Measurements from ENCODE around the gene CCDC78. TPM values are rescaled to one million over a fixed set of nuclear protein-coding genes. Genes with fewer than 3 reads are reported as not detected.

Gene CCDC78
- total RNA-seq, 2 experiments from 2014 or later, result 4.6 to 5.7 TPM

DNA sequence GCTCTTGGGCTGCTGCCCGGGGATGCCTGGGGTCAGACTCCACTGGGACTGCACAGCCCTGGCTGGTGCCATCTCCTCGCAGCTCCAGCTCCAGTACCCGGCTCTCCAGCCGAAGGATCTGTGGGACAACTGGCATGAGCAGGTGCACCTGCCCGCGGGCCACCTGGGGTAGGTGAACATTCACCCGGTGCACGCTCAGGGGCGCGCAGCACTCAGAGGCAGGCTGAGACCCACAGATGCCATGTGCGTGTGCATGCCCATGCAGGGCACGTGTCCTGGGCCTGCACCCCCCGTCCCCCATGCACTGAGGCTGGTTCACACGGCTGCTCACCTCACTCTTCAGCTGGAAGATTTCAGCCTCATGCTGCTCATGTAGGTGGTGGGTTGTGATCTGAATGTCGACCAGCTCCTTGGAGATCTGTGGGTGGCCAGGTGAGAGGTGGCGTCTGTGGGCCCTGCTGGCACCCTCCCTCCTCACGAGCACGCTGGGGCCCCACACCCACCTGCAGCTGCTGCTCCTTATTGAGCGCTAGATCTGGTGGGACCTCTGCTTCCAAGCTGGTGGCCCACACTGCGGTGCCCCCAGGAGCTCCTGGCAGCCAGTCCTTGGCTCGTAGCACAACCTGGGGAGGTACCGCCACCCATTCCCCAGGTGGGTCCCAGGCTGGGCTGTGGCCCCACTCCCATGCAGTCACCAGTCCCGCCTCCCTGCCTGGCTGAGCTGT is 618 bp downstream of the CCDC78 start:
- Mint-ChIP-seq H3K27me3 (no peaks in the 10 kb centered on the region), H3K27ac (no peak overlapping the region), H3K4me1 (ENCODE audit: low read depth) (peaks cover 5% of the 10 kb centered on the region), H3K4me3 (no peak overlapping the region), H3K9me3 (no peaks in the 10 kb centered on the region), H3K36me3 (ENCODE audit: low read depth) (no peaks in the 10 kb centered on the region)
- TF ChIP-seq, protein P1, sequence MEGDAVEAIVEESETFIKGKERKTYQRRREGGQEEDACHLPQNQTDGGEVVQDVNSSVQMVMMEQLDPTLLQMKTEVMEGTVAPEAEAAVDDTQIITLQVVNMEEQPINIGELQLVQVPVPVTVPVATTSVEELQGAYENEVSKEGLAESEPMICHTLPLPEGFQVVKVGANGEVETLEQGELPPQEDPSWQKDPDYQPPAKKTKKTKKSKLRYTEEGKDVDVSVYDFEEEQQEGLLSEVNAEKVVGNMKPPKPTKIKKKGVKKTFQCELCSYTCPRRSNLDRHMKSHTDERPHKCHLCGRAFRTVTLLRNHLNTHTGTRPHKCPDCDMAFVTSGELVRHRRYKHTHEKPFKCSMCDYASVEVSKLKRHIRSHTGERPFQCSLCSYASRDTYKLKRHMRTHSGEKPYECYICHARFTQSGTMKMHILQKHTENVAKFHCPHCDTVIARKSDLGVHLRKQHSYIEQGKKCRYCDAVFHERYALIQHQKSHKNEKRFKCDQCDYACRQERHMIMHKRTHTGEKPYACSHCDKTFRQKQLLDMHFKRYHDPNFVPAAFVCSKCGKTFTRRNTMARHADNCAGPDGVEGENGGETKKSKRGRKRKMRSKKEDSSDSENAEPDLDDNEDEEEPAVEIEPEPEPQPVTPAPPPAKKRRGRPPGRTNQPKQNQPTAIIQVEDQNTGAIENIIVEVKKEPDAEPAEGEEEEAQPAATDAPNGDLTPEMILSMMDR (IDR thresholded peaks at IDR 0.05), result no peak
- ATAC-seq, result no peak
- POLR2A ChIA-PET, result interaction anchor here (0.6 to 8.1 kb wide), 8 partner anchors 10 to 81 kb away, joined by 3 to 84 read pairs (median 4); partner anchors contain the start of genes CIAO3 and METRN
- intact Hi-C loops (cut with micrococcal nuclease), result no loop called here
- DNase-seq, result no peak
- CTCF ChIA-PET, result interaction anchor here (0.7 to 19.6 kb wide), 4 partner anchors 14 to 60 kb away, joined by 3 to 207 read pairs (median 8); partner anchors contain the start of genes CIAO3 and METRN

DNA sequence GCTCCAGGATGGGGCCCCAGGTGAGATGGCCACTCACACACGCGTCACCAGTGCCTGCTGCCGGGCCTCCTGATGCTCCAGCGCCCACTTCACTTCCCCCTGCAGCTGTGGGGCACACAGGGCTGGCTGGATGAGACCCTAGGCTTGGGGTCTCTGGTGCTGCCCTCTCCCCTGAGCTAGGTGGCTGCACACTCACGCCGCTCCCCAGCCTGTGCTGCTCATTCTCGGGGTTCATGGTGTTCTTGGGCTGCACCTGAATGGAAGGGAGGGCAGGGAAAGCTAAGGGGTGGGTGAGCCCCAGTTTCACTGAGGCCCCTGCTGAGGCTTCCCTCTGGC is 1.2 kb downstream of the CCDC78 start:
- no peak for DNase-seq
- H3K4me1 Mint-ChIP-seq (ENCODE audit: low read depth), result peaks cover 8% of the 10 kb centered on the region
- no peaks in the 10 kb centered on the region for H3K27me3 Mint-ChIP-seq

DNA sequence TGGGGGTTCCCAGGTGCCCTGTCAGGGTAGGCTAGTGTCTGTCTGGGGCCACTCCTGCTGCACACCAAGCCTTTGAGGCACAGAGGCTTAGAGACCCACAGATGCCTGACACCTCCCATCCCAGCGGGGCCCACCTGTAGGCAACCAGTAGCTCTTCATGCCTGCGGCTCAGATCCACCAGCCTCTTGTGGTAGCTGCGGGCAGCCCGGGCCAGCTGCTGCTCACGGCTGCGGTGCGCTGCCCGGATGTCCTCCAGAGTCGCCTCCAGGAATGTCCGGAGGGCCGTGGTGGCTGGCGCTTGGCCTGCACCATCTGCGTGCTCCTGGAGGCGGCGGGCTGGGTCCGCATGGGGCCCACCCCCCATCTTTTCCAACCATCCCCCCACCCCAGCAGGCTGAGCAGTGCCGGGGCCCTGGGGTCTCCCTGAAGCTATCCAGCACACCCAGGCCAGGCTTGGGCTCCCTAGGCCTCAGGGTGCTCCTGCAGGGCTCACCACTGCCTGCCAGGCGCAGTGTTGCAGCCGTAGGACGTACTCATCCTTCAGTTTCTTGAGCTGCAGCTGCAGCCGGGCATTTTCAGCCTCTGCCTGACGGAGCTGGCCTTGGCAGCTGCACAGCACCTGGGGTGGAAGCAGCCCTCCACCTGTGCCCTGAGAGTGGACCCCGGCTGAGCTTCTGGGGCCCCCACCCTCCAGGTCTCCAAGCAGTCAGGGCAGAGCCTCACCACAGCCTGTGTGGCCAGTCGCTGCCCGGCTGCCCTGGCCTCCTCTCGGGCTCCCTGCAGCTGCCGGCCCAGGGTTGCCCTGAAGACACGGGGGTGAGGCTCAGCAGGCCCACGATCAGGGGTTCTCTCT is 1.8 kb downstream of the CCDC78 start:
- Mint-ChIP-seq H3K9me3 (no peaks in the 10 kb centered on the region), H3K27ac (no peak overlapping the region), H3K36me3 (ENCODE audit: low read depth) (no peaks in the 10 kb centered on the region), H3K27me3 (no peaks in the 10 kb centered on the region), H3K4me1 (ENCODE audit: low read depth) (peaks cover 12% of the 10 kb centered on the region), H3K4me3 (no peak overlapping the region)
- ATAC-seq (no peak), DNase-seq (peak; percentile 35)
- ChIA-PET CTCF (interaction anchor here (0.7 to 19.6 kb wide), 4 partner anchors 12 to 61 kb away, joined by 3 to 207 read pairs (median 8); partner anchors contain the start of genes CIAO3 and METRN), POLR2A (interaction anchor here (0.6 to 8.1 kb wide), 9 partner anchors 9 to 87 kb away, joined by 3 to 84 read pairs (median 4); partner anchors contain the start of genes CIAO3, JMJD8 and METRN)
- intact Hi-C loops (cut with micrococcal nuclease), result no loop called here
- TF ChIP-seq, protein P1 (IDR thresholded peaks at IDR 0.05), result no peak

More for the DNA sequence above, 1.2 kb downstream of the CCDC78 start:
- Mint-ChIP-seq H3K4me3 (no peak overlapping the region), H3K9me3 (no peaks in the 10 kb centered on the region), H3K27ac (no peak overlapping the region), H3K36me3 (ENCODE audit: low read depth) (no peaks in the 10 kb centered on the region)
- ATAC-seq, result no peak
- TF ChIP-seq, protein P1 (IDR thresholded peaks at IDR 0.05), result no peak
- ChIA-PET CTCF (interaction anchor here (0.7 to 19.6 kb wide), 4 partner anchors 13 to 61 kb away, joined by 3 to 207 read pairs (median 8); partner anchors contain the start of genes CIAO3 and METRN), POLR2A (interaction anchor here (0.6 to 8.1 kb wide), 6 partner anchors 10 to 86 kb away, joined by 3 to 84 read pairs (median 7); partner anchors contain the start of genes CIAO3 and METRN)
- intact Hi-C loops (cut with micrococcal nuclease), result no loop called here

DNA sequence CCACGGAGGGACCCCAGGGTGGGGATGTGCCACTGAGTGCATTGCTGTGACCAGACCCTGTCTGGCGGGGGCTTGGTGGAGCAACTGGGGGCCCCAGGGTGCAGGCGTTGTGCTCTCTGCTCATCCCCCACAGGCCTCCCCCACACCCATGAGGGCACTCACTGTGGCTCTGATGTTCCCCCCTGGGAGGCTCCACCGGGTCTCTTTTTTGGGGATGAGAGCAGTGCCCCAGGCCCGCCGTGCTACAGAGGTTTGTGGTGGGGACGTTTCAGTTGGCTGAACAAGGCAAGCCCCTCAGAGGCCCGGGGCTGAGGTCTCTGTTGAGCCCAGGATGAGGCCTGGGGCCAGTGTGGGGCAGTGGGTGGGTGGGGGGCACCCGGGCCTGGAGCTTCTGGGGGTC is 2.5 kb downstream of the CCDC78 start:
- H3K27ac Mint-ChIP-seq, result no peak overlapping the region
- H3K4me1 Mint-ChIP-seq (ENCODE audit: low read depth), result peaks cover 19% of the 10 kb centered on the region
- POLR2A ChIA-PET, result interaction anchor here (0.8 to 8.1 kb wide), 6 partner anchors 11 to 40 kb away, joined by 3 to 84 read pairs (median 3); partner anchors contain the start of genes CIAO3 and JMJD8
- no peaks in the 10 kb centered on the region for H3K27me3 Mint-ChIP-seq
- no peak for ATAC-seq
- TF ChIP-seq, protein P1 (IDR thresholded peaks at IDR 0.05), result no peak
- no peaks in the 10 kb centered on the region for H3K36me3 Mint-ChIP-seq (ENCODE audit: low read depth)
- intact Hi-C loops (cut with micrococcal nuclease), result no loop called here
- H3K4me3 Mint-ChIP-seq, result no peak overlapping the region
- no peak for DNase-seq
- no peaks in the 10 kb centered on the region for H3K9me3 Mint-ChIP-seq
- CTCF ChIA-PET, result interaction anchor here (2.6 to 19.6 kb wide), 4 partner anchors 9 to 62 kb away, joined by 6 to 207 read pairs (median 12); partner anchors contain the start of genes CIAO3 and METRN

Measured in activated CD8-positive, alpha-beta T cell treated with anti-CD3 and anti-CD28 coated beads for 36 hours (primary cell).